ENCODE data around the gene MEGF8. TPM values are rescaled to one million over a fixed set of nuclear protein-coding genes. Genes with fewer than 3 reads are reported as not detected.

MEGF8 gene
- polyA plus RNA-seq, 1 donor from 2014 or later = 0.90 TPM

GRCh38 chr19:42422092-42422900 lies 96.9 kb downstream of the MEGF8 start:
- Mint-ChIP-seq H3K36me3 (no peaks in the 10 kb centered on the region), H3K27me3 (no peaks in the 10 kb centered on the region), H3K4me3 (peak overlapping the region; percentile 96 to 100 (median 98)), H3K4me1 (peaks cover 20 to 36% (median 28%) of the 10 kb centered on the region in 3 donors), H3K27ac (peak overlapping the region; percentile 81 to 96 (median 93)), H3K9me3 (no peaks in the 10 kb centered on the region)

- peak overlapping the region; percentile 96 to 100 (median 98) for H3K4me3 Mint-ChIP-seq
- H3K27me3 Mint-ChIP-seq = no peaks in the 10 kb centered on the region
- no peaks in the 10 kb centered on the region for H3K9me3 Mint-ChIP-seq
- H3K27ac Mint-ChIP-seq = peak overlapping the region; percentile 81 to 96 (median 93)
- no peaks in the 10 kb centered on the region for H3K36me3 Mint-ChIP-seq
- peaks cover 20 to 36% (median 28%) of the 10 kb centered on the region in 3 donors for H3K4me1 Mint-ChIP-seq
Observed at GRCh38 chr19:42422901-42423461, 97.5 kb downstream of the MEGF8 start.

- Mint-ChIP-seq H3K4me3 (peak overlapping the region; percentile 96 to 100 (median 98)), H3K4me1 (peaks cover 20 to 35% (median 28%) of the 10 kb centered on the region in 3 donors), H3K27me3 (no peaks in the 10 kb centered on the region), H3K27ac (peak overlapping the region; percentile 81 to 96 (median 93)), H3K36me3 (no peaks in the 10 kb centered on the region), H3K9me3 (no peaks in the 10 kb centered on the region)
Observed at GRCh38 chr19:42423462-42424344, 98.3 kb downstream of the MEGF8 start.

GRCh38 chr19:42424345-42424707 lies 98.9 kb downstream of the MEGF8 start:
- H3K27me3 Mint-ChIP-seq = no peaks in the 10 kb centered on the region
- no peaks in the 10 kb centered on the region for H3K36me3 Mint-ChIP-seq
- peaks cover 20 to 34% (median 28%) of the 10 kb centered on the region in 3 donors for H3K4me1 Mint-ChIP-seq
- H3K9me3 Mint-ChIP-seq = no peaks in the 10 kb centered on the region
- H3K27ac Mint-ChIP-seq = no peak overlapping the region
- H3K4me3 Mint-ChIP-seq = peak overlapping the region; percentile 96 to 100 (median 98)

- Mint-ChIP-seq H3K9me3 (no peaks in the 10 kb centered on the region), H3K4me3 (peak overlapping the region in 3 of 4 donors; percentile 63 to 100 (median 67)), H3K36me3 (no peaks in the 10 kb centered on the region), H3K27ac (no peak overlapping the region), H3K27me3 (no peaks in the 10 kb centered on the region), H3K4me1 (peaks cover 20 to 34% (median 27%) of the 10 kb centered on the region in 3 donors)
Observed at GRCh38 chr19:42424712-42425131, 99.3 kb downstream of the MEGF8 start.

GRCh38 chr19:42426643-42427042 lies 101.2 kb downstream of the MEGF8 start:
- Mint-ChIP-seq H3K4me1 (peaks cover 9 to 16% (median 13%) of the 10 kb centered on the region in 3 donors), H3K27ac (peak overlapping the region in 1 of 3 donors; percentile 53), H3K4me3 (peak overlapping the region in 2 of 4 donors; percentile 6 to 72), H3K9me3 (no peaks in the 10 kb centered on the region), H3K27me3 (no peaks in the 10 kb centered on the region), H3K36me3 (no peaks in the 10 kb centered on the region)

- H3K27ac Mint-ChIP-seq = peak within 1 kb of the TSS in 1 of 3 donors; percentile 53
- peak within 1 kb of the TSS in 2 of 4 donors; percentile 6 to 72 for H3K4me3 Mint-ChIP-seq
- H3K4me1 Mint-ChIP-seq = peaks cover 4 to 9% (median 7%) of the 10 kb centered on the region in 3 donors
- H3K27me3 Mint-ChIP-seq = no peaks in the 10 kb centered on the region
- H3K9me3 Mint-ChIP-seq = no peaks in the 10 kb centered on the region
- no peaks in the 10 kb centered on the region for H3K36me3 Mint-ChIP-seq
Observed at GRCh38 chr19:42427313-42427712, 101.9 kb downstream of the MEGF8 start, which contains the start of gene LIPE. Gene LIPE (minus strand): TSS chr19:42427388. CDS start chr19:42427149, 239 bp downstream.

Other genes with a start within 250 kb of the MEGF8 start
- gene ZNF574, start 249.5 kb upstream of the MEGF8 start, polyA plus RNA-seq = 24.8 TPM
- 89.1 TPM for gene POU2F2, start 193.2 kb upstream of the MEGF8 start, polyA plus RNA-seq
- gene DEDD2, start 108.0 kb upstream of the MEGF8 start, polyA plus RNA-seq = 159 TPM
- 8.0 TPM for gene ZNF526, start 105.3 kb upstream of the MEGF8 start, polyA plus RNA-seq
- gene GSK3A, start 83.0 kb upstream of the MEGF8 start, polyA plus RNA-seq = 24.5 TPM
- 6.7 TPM for gene ERF, start 70.5 kb upstream of the MEGF8 start, polyA plus RNA-seq
- 4.5 TPM for gene CIC, start 56.4 kb upstream of the MEGF8 start, polyA plus RNA-seq
- gene PRR19, start 23.5 kb upstream of the MEGF8 start, polyA plus RNA-seq = 0.55 TPM
- 49.0 TPM for gene PAFAH1B3, start 23.0 kb upstream of the MEGF8 start, polyA plus RNA-seq
- gene TMEM145, start 12.3 kb upstream of the MEGF8 start, polyA plus RNA-seq = not detected
- gene CNFN, start 64.7 kb downstream of the MEGF8 start, polyA plus RNA-seq = 42.5 TPM
- 15.0 TPM for gene LIPE, start 101.8 kb downstream of the MEGF8 start, polyA plus RNA-seq
- 0.25 TPM for gene CXCL17, start 117.3 kb downstream of the MEGF8 start, polyA plus RNA-seq
- 5.4 TPM for gene CEACAM1, start 202.8 kb downstream of the MEGF8 start, polyA plus RNA-seq

All from IgD-negative memory B cell (primary cell).